D721Med (cell line): ENCODE measurements around the gene AFF2.

ENCODE experiments used
- DNase-seq: peaks from one replicate; pipeline ENCODE4 v3.0.0; 2011; ENCODE audit warnings: low spot score; ENCODE audit not compliant: insufficient read length
- FAIRE-seq: peaks from 2 replicates; lab custom pipeline; 2011; peaks lifted over from hg19 to GRCh38; lab: Jason Lieb, UNC
- CTCF ChIP-seq: IDR thresholded peaks from 2 replicates; pipeline ENCODE4 v1.5.1; 2012; ENCODE audit warnings: mild to moderate bottlenecking, control low read depth; ENCODE audit not compliant: insufficient read depth; ENCODE audit errors: missing control alignments

The AFF2 gene

GRCh38 chrX:148672517-148672916 is 172.1 kb downstream of the AFF2 start:
- FAIRE-seq, result no peak
- DNase-seq, result no peak
- TF ChIP-seq CTCF, result no peak

- DNase-seq, result no peak
- no peak for TF ChIP-seq CTCF
- no peak for FAIRE-seq
Measured at GRCh38 chrX:148681605-148682004, 181.2 kb downstream of the AFF2 start.

- no peak for TF ChIP-seq CTCF
- FAIRE-seq, result no peak
- DNase-seq, result no peak
Measured at GRCh38 chrX:148682206-148682605, 181.8 kb downstream of the AFF2 start.

- FAIRE-seq (no peak), DNase-seq (no peak)
Measured at GRCh38 chrX:148691456-148691855, 191.0 kb downstream of the AFF2 start.

GRCh38 chrX:148695255-148695654 is 194.8 kb downstream of the AFF2 start:
- DNase-seq, result no peak
- FAIRE-seq, result no peak
- TF ChIP-seq CTCF, result no peak

More at GRCh38 chrX:148691456-148691855, 191.0 kb downstream of the AFF2 start:
- no peak for TF ChIP-seq CTCF

GRCh38 chrX:148698221-148698620 is 197.8 kb downstream of the AFF2 start:
- DNase-seq, result no peak
- FAIRE-seq, result no peak
- no peak for TF ChIP-seq CTCF

- TF ChIP-seq CTCF, result no peak
- FAIRE-seq (no peak), DNase-seq (no peak)
Measured at GRCh38 chrX:148700021-148700420, 199.6 kb downstream of the AFF2 start.
